Measurements from ENCODE around the gene FRMD7. TPM values are rescaled to one million over a fixed set of nuclear protein-coding genes. Genes with fewer than 3 reads are reported as not detected.
"Not testable (repeated sequence)": the region's sequence is repeated elsewhere in the genome, so short reads cannot be mapped to it uniquely, and the experiment has no call there.

FRMD7 gene
- total RNA-seq: not detected
- not detected for polyA plus RNA-seq
- total RNA-seq: 0 reads per million in 6 experiments

DNA sequence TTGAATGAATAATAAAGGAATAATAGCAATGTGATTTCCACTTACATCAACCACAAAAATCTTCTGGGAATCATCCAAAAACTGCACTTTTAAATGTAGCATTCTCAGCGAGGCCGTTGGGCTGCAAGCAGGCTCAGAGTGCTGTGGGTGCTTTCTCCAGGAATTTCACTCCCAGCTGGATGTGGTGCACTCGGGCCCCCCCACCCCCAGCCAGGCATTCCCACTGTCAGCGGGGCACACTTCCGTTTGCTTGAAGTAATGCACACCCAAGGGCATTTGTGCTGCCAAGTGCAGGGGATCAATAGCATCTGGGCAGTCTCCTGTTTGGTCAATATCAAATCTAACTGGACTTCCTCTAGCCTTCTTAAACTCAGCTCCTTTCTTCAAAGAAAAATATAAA, at the start of gene FRMD7:
Gene FRMD7 (minus strand): TSS at position 278 of the 400 bp plus-strand sequence. CDS start 176 bp downstream, at position 102.
- peaks cover 0 to 3% (median 0%) of the 10 kb centered on the region in 9 donors for H3K9me3 Mint-ChIP-seq
- no peak within 1 kb of the TSS for H3K27ac Mint-ChIP-seq
- H3K4me3 Mint-ChIP-seq: no peak within 1 kb of the TSS
- peaks cover 0 to 2% (median 0%) of the 10 kb centered on the region in 5 donors for H3K27me3 Mint-ChIP-seq
- ATAC-seq (no peak), DNase-seq (no peak)
- peaks cover 0 to 6% (median 0%) of the 10 kb centered on the region in 3 donors for H3K36me3 Mint-ChIP-seq
- no peaks in the 10 kb centered on the region for H3K4me1 Mint-ChIP-seq
- POLR2A ChIA-PET: no interaction called here

GRCh38 chrX:132173647-132174046, 45.8 kb upstream of the FRMD7 start:
- DNase-seq (no peak), ATAC-seq (no peak)
- no peak overlapping the region for H3K27ac Mint-ChIP-seq
- H3K4me3 Mint-ChIP-seq: no peak overlapping the region
- H3K4me1 Mint-ChIP-seq: no peaks in the 10 kb centered on the region
- H3K9me3 Mint-ChIP-seq: no peaks in the 10 kb centered on the region
- POLR2A ChIA-PET: no interaction called here
- peaks cover 0 to 3% (median 0%) of the 10 kb centered on the region in 5 donors for H3K27me3 Mint-ChIP-seq
- no peaks in the 10 kb centered on the region for H3K36me3 Mint-ChIP-seq

- Mint-ChIP-seq H3K27ac (no peak overlapping the region), H3K9me3 (no peaks in the 10 kb centered on the region), H3K27me3 (peaks cover 0 to 3% (median 0%) of the 10 kb centered on the region in 5 donors), H3K36me3 (no peaks in the 10 kb centered on the region), H3K4me1 (no peaks in the 10 kb centered on the region), H3K4me3 (no peak overlapping the region)
- ATAC-seq (no peak), DNase-seq (no peak)
- POLR2A ChIA-PET: no interaction called here
These were observed 44.1 kb upstream of the FRMD7 start for GRCh38 chrX:132171881-132172280.

GRCh38 chrX:132171478-132171877, 43.7 kb upstream of the FRMD7 start:
- no peaks in the 10 kb centered on the region for H3K4me1 Mint-ChIP-seq
- H3K27me3 Mint-ChIP-seq: peaks cover 0 to 3% (median 0%) of the 10 kb centered on the region in 5 donors
- H3K4me3 Mint-ChIP-seq: no peak overlapping the region
- H3K36me3 Mint-ChIP-seq: no peaks in the 10 kb centered on the region
- POLR2A ChIA-PET: no interaction called here
- ATAC-seq (no peak), DNase-seq (no peak)
- H3K27ac Mint-ChIP-seq: no peak overlapping the region
- H3K9me3 Mint-ChIP-seq: no peaks in the 10 kb centered on the region

GRCh38 chrX:132169554-132169953, 41.7 kb upstream of the FRMD7 start:
- Mint-ChIP-seq H3K27ac (no peak overlapping the region), H3K27me3 (peaks cover 0 to 3% (median 0%) of the 10 kb centered on the region in 5 donors)

GRCh38 chrX:132165651-132166050, 37.8 kb upstream of the FRMD7 start:
- Mint-ChIP-seq H3K9me3 (peaks cover 0 to 20% (median 0%) of the 10 kb centered on the region in 9 donors), H3K27ac (no peak overlapping the region), H3K36me3 (peaks cover 0 to 24% (median 3%) of the 10 kb centered on the region in 3 donors), H3K4me3 (no peak overlapping the region), H3K4me1 (peaks cover 0 to 3% (median 0%) of the 10 kb centered on the region in 4 donors), H3K27me3 (peaks cover 0 to 3% (median 0%) of the 10 kb centered on the region in 5 donors)
- ATAC-seq (no peak), DNase-seq (no peak)
- POLR2A ChIA-PET: no interaction called here

More at GRCh38 chrX:132169554-132169953, 41.7 kb upstream of the FRMD7 start:
- ATAC-seq (no peak), DNase-seq (no peak)
- no peak overlapping the region for H3K4me3 Mint-ChIP-seq
- H3K4me1 Mint-ChIP-seq: no peaks in the 10 kb centered on the region
- POLR2A ChIA-PET: no interaction called here
- H3K9me3 Mint-ChIP-seq: peaks cover 0 to 11% (median 0%) of the 10 kb centered on the region in 9 donors
- H3K36me3 Mint-ChIP-seq: peaks cover 0 to 10% (median 3%) of the 10 kb centered on the region in 3 donors

DNA sequence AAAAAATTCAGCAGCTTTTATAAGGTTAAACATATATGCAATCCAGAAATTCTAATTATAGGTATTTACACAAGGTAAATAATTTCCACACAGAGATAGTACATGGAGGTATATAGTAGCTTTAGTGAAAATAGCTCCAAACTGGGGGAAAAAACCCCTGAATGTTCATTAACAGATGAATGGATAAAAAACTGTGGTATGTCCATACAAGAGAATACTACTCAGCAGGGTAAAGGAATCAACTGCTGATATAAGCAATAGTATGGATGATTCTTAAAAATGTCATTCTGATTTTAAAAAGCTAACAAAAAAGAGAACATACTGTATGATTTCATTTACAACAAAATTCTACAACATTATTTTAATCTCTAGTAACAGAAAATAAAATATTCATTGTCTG, 37.2 kb upstream of the FRMD7 start:
- DNase-seq (no peak), ATAC-seq (no peak)
- Mint-ChIP-seq H3K9me3 (peaks cover 0 to 20% (median 0%) of the 10 kb centered on the region in 9 donors), H3K4me3 (no peak overlapping the region), H3K27ac (no peak overlapping the region), H3K36me3 (peaks cover 0 to 24% (median 3%) of the 10 kb centered on the region in 3 donors), H3K4me1 (peaks cover 0 to 3% (median 0%) of the 10 kb centered on the region in 4 donors), H3K27me3 (peaks cover 0 to 3% (median 0%) of the 10 kb centered on the region in 5 donors)
- POLR2A ChIA-PET: no interaction called here

GRCh38 chrX:132163094-132163493, 35.3 kb upstream of the FRMD7 start:
- POLR2A ChIA-PET, DNase-seq, H3K27me3 Mint-ChIP-seq, H3K4me1 Mint-ChIP-seq, ATAC-seq, H3K27ac Mint-ChIP-seq, H3K4me3 Mint-ChIP-seq: not testable (repeated sequence)
- Mint-ChIP-seq H3K9me3 (peaks cover 0 to 20% (median 0%) of the 10 kb centered on the region in 9 donors), H3K36me3 (peaks cover 0 to 24% (median 3%) of the 10 kb centered on the region in 3 donors)

DNA sequence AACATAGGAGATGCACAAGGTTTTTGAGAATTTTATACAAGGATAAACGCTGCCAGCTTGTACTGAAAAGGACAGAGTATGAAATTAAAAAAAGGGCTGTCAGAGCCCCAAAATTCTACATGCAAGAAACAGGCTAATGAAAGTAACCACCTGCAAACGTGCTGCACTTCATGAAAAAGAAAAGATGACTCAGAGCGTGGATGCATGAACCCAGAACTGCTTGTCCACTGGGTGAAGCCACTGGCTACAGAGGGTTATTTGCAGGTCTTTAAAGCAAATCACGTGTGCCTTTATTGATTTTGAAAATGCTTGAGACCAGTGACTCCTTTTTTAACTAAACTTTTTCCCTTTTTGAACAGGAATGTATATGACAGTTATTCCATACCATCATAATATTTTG, 25.3 kb upstream of the FRMD7 start:
- no peaks in the 10 kb centered on the region for H3K9me3 Mint-ChIP-seq
- no peaks in the 10 kb centered on the region for H3K36me3 Mint-ChIP-seq
- no peak overlapping the region for H3K4me3 Mint-ChIP-seq
- no peak for ATAC-seq
- H3K4me1 Mint-ChIP-seq: no peaks in the 10 kb centered on the region
- no peak for DNase-seq
- POLR2A ChIA-PET: no interaction called here
- H3K27me3 Mint-ChIP-seq: no peaks in the 10 kb centered on the region
- no peak overlapping the region for H3K27ac Mint-ChIP-seq

DNA sequence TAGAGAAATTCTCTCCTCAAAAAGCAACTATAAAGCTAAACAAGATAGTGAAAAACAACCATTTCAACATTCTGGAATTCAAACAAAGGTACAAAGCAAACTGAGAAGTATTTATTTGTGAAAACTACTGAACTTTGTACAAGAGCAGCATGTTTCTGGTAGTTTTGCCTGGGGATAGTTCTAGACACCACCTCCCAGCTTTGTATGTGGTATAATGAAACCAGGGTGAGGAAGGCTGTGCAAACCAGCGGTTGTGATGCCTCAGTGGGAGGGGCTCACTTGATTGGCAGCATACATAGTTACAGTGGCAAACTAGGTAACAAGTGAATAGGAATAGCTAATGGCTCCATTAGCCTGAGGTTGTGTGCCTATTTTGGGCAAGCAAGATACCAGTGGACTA, 18.6 kb upstream of the FRMD7 start:
- Mint-ChIP-seq H3K36me3 (no peaks in the 10 kb centered on the region), H3K4me3 (no peak overlapping the region), H3K27me3 (peaks cover 0 to 4% (median 0%) of the 10 kb centered on the region in 5 donors), H3K4me1 (no peaks in the 10 kb centered on the region), H3K27ac (no peak overlapping the region), H3K9me3 (no peaks in the 10 kb centered on the region)
- POLR2A ChIA-PET: no interaction called here
- ATAC-seq (no peak), DNase-seq (no peak)

- POLR2A ChIA-PET: no interaction called here
- H3K4me1 Mint-ChIP-seq: no peaks in the 10 kb centered on the region
- H3K36me3 Mint-ChIP-seq: no peaks in the 10 kb centered on the region
These were observed 16.2 kb upstream of the FRMD7 start for GRCh38 chrX:132144061-132144460.

GRCh38 chrX:132125906-132126305, 1.9 kb downstream of the FRMD7 start:
- Mint-ChIP-seq H3K27ac (no peak overlapping the region), H3K9me3 (peaks cover 0 to 4% (median 0%) of the 10 kb centered on the region in 9 donors), H3K4me3 (no peak overlapping the region), H3K27me3 (no peaks in the 10 kb centered on the region), H3K36me3 (no peaks in the 10 kb centered on the region), H3K4me1 (no peaks in the 10 kb centered on the region)
- no peak for DNase-seq
- ATAC-seq: no peak
- POLR2A ChIA-PET: no interaction called here

More at GRCh38 chrX:132144061-132144460, 16.2 kb upstream of the FRMD7 start:
- DNase-seq: no peak
- Mint-ChIP-seq H3K4me3 (no peak overlapping the region), H3K9me3 (no peaks in the 10 kb centered on the region), H3K27ac (no peak overlapping the region), H3K27me3 (peaks cover 0 to 4% (median 0%) of the 10 kb centered on the region in 5 donors)
- ATAC-seq: no peak

DNA sequence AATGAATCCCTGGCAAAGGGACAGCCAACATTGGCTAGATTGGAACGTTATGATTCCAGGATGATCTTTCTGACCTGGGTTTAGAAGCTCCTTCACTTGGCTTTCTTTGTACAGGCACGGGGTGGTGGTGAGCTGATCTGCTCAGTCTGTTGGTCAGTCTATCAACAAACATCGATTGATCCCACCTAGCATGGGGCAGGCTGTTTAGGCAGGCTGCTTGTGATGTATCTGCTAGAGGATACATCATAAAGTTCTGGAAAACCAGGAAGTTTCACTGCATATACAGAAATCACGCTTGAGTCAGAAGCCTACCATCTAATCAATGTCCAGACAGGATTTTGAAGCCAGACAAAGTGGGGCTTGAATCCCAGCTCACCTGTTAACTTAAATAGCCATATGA, 6.9 kb downstream of the FRMD7 start:
- no peak overlapping the region for H3K4me3 Mint-ChIP-seq
- DNase-seq: no peak
- no peak for ATAC-seq
- H3K9me3 Mint-ChIP-seq: peaks cover 0 to 4% (median 0%) of the 10 kb centered on the region in 9 donors
- no peaks in the 10 kb centered on the region for H3K27me3 Mint-ChIP-seq
- no peaks in the 10 kb centered on the region for H3K4me1 Mint-ChIP-seq
- no peak overlapping the region for H3K27ac Mint-ChIP-seq
- no peaks in the 10 kb centered on the region for H3K36me3 Mint-ChIP-seq
- POLR2A ChIA-PET: no interaction called here

DNA sequence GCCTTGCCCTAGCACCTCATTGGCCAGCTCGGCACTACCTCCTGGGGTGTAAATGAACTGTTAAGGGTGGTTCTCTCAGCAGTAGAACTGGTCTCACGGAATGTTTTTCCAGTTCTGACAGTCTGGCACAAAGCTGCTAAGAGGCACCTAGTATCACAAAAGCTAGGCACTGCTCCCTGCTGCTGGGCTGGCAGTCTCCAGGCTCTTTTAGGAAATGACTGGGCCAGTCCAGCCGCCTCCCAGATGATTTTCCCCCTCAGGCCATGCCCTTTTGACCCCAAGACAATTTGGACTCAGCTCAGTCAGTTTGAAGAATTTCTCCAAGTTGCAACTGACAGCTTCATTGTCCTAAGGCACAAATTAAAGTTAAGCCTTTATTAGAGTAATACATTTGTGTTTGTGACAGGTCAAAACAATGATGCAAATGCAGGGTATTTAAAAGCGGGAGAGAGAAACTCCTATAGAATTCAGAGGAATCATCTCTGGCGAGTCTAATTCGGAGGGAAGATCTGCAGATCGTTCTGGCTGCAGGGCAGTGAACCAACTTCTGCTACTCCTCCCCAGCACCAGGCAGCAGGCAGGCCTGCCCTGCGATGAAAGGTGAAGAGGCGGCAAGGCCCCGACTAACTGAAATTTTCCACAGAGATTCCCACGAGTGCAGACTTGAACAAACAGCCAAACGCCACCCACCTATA, 7.9 kb downstream of the FRMD7 start:
- peaks cover 0 to under 1% (median 0%) of the 10 kb centered on the region in 4 donors for H3K4me1 Mint-ChIP-seq
- peaks cover 0 to 4% (median 0%) of the 10 kb centered on the region in 9 donors for H3K9me3 Mint-ChIP-seq
- no peak for DNase-seq
- no peaks in the 10 kb centered on the region for H3K36me3 Mint-ChIP-seq
- H3K4me3 Mint-ChIP-seq: no peak overlapping the region
- ATAC-seq: no peak
- no peak overlapping the region for H3K27ac Mint-ChIP-seq
- POLR2A ChIA-PET: no interaction called here
- no peaks in the 10 kb centered on the region for H3K27me3 Mint-ChIP-seq

Data from naive thymus-derived CD8-positive, alpha-beta T cell (primary cell).